ENCODE measurements around the gene MUC4.
"Not testable (repeated sequence)": the region's sequence is repeated elsewhere in the genome, so short reads cannot be mapped to it uniquely, and the experiment has no call there.

GRCh38 chr3:195711091-195711812 lies 100.5 kb downstream of the MUC4 start:
- not testable (repeated sequence) for TF ChIP-seq CTCF (conservative IDR thresholded peaks at IDR 0.05; ENCODE audit: low read depth in 2 of 2); CREB1 (CRISPR knock-in tag; IDR thresholded peaks at IDR 0.05; ENCODE audit: low read depth); POLR2AphosphoS5 (IDR thresholded peaks at IDR 0.05; ENCODE audit: low read depth); JUNB (IDR thresholded peaks at IDR 0.05; ENCODE audit: unreplicated experiment); EZH2phosphoT487 (IDR thresholded peaks at IDR 0.05; ENCODE audit: unreplicated experiment); EZH2 (IDR thresholded peaks at IDR 0.05; ENCODE audit: low read depth, unreplicated experiment); NANOG (IDR thresholded peaks at IDR 0.05; ENCODE audit: borderline replicate concordance); ZNF331 (CRISPR knock-in tag; IDR thresholded peaks at IDR 0.05; ENCODE audit: low read depth)
